SK-N-SH treated with all-trans-retinoic acid at 6 μM for 48 hours (cell line): ENCODE results near the gene ERN2.

Experiments used
- ATAC-seq: fragments of 200-7000 bp; cut with Tn5 transposase; 3 replicates; pipeline ENCODE4 v1.9.1; 2020; ENCODE audit warnings: mild to moderate bottlenecking, moderate library complexity
- ARNTL ChIP-seq: fragments of 450-650 bp; formaldehyde crosslinking; IDR thresholded peaks from 2 replicates; pipeline ENCODE4 v1.5.0; 2020; ENCODE audit warnings: low read depth, mild to moderate bottlenecking, moderate library complexity, borderline replicate concordance
- CREB5 ChIP-seq: fragments of 250-450 bp; sonication (Bioruptor Pico); IDR thresholded peaks from 2 replicates; pipeline ENCODE4 v1.5.1; 2020; ENCODE audit warnings: low read depth, mild to moderate bottlenecking, moderate library complexity
- CSDC2 ChIP-seq: fragments of 250-450 bp; sonication (Bioruptor Pico); IDR thresholded peaks from 2 replicates; pipeline ENCODE4 v1.5.0; 2020; ENCODE audit warnings: mild to moderate bottlenecking, moderate library complexity
- ESRRG ChIP-seq: fragments of 250-450 bp; sonication (Bioruptor Pico); IDR thresholded peaks from 2 replicates; pipeline ENCODE4 v1.6.1; 2021; ENCODE audit warnings: mild to moderate bottlenecking
- GLIS3 ChIP-seq: fragments of 250-450 bp; sonication (Bioruptor Pico); IDR thresholded peaks from 2 replicates; pipeline ENCODE4 v1.5.0; 2020; ENCODE audit warnings: mild to moderate bottlenecking, moderate library complexity
- ISL1 ChIP-seq: fragments of 250-450 bp; sonication (Bioruptor Pico); IDR thresholded peaks from 2 replicates; pipeline ENCODE4 v2.1.2; 2022; ENCODE audit warnings: mild to moderate bottlenecking, moderate library complexity
- OSR1 ChIP-seq: fragments of 250-450 bp; sonication (Bioruptor Pico); IDR thresholded peaks from 2 replicates; pipeline ENCODE4 v1.8.0; 2022; ENCODE audit warnings: moderate library complexity, mild to moderate bottlenecking, inconsistent platforms
- POU6F1 ChIP-seq: fragments of 250-450 bp; sonication (Bioruptor Pico); IDR thresholded peaks from 2 replicates; pipeline ENCODE4 v1.8.0; 2021; ENCODE audit warnings: low read depth, mild to moderate bottlenecking, moderate library complexity, borderline replicate concordance
- PPARA ChIP-seq: fragments of 250-450 bp; sonication (Bioruptor Pico); IDR thresholded peaks from 2 replicates; pipeline ENCODE4 v1.5.0; 2020; ENCODE audit warnings: mild to moderate bottlenecking, borderline replicate concordance
- RARB ChIP-seq: fragments of 250-450 bp; sonication (Bioruptor Pico); IDR thresholded peaks from 2 replicates; pipeline ENCODE4 v1.8.0; 2021; ENCODE audit warnings: mild to moderate bottlenecking, moderate library complexity
- SNAI2 ChIP-seq: fragments of 250-450 bp; sonication (Bioruptor Pico); IDR thresholded peaks from 2 replicates; pipeline ENCODE4 v1.5.0; 2020; ENCODE audit warnings: mild to moderate bottlenecking, moderate library complexity
- TCF4 ChIP-seq: fragments of 250-450 bp; sonication (Bioruptor Pico); IDR thresholded peaks from 2 replicates; pipeline ENCODE4 v1.8.0; 2021; ENCODE audit warnings: mild to moderate bottlenecking, moderate library complexity, borderline replicate concordance
- ZC3H10 ChIP-seq: fragments of 250-450 bp; sonication (Bioruptor Pico); IDR thresholded peaks from 2 replicates; pipeline ENCODE4 v1.5.1; 2021; ENCODE audit warnings: mild to moderate bottlenecking, moderate library complexity
- ZFP30 ChIP-seq: fragments of 450-650 bp; formaldehyde crosslinking; IDR thresholded peaks from 2 replicates; pipeline ENCODE4 v1.5.0; 2022; ENCODE audit warnings: mild to moderate bottlenecking, moderate library complexity
- ZNF565 ChIP-seq: fragments of 450-650 bp; formaldehyde crosslinking; conservative IDR thresholded peaks from 2 replicates; pipeline ENCODE4 v1.5.0; 2020; ENCODE audit warnings: low read depth, mild to moderate bottlenecking, moderate library complexity
- ZNF70 ChIP-seq: fragments of 450-650 bp; formaldehyde crosslinking; IDR thresholded peaks from 2 replicates; pipeline ENCODE4 v1.5.0; 2020; ENCODE audit warnings: mild to moderate bottlenecking, moderate library complexity
- ZNF8 ChIP-seq: fragments of 450-650 bp; formaldehyde crosslinking; IDR thresholded peaks from 2 replicates; pipeline ENCODE4 v1.5.0; 2020; ENCODE audit warnings: mild to moderate bottlenecking, moderate library complexity
- TF ChIP-seq, protein P1 (sequence below): fragments of 250-450 bp; sonication (Bioruptor Pico); IDR thresholded peaks from 2 replicates; pipeline ENCODE4 v1.5.0; 2020; ENCODE audit warnings: mild to moderate bottlenecking, moderate library complexity
- TF ChIP-seq, protein P2 (sequence below): fragments of 250-450 bp; sonication (Bioruptor Pico); IDR thresholded peaks from 2 replicates; pipeline ENCODE4 v1.8.0; 2020; ENCODE audit warnings: mild to moderate bottlenecking, moderate library complexity, borderline replicate concordance

ERN2 gene

GRCh38 chr16:23663918-23664317 lies 49.1 kb downstream of the ERN2 start:
- TF ChIP-seq OSR1 (CRISPR knock-in tag) (no peak), ARNTL (no peak), PPARA (no peak), ESRRG (no peak), TCF4 (CRISPR knock-in tag) (no peak), ZNF8 (CRISPR knock-in tag) (no peak), ZFP30 (CRISPR knock-in tag) (no peak), SNAI2 (CRISPR knock-in tag) (no peak), ZNF565 (no peak), RARB (CRISPR knock-in tag) (no peak), ZNF70 (CRISPR knock-in tag) (no peak), ISL1 (CRISPR knock-in tag) (no peak), CREB5 (CRISPR knock-in tag) (no peak)

DNA sequence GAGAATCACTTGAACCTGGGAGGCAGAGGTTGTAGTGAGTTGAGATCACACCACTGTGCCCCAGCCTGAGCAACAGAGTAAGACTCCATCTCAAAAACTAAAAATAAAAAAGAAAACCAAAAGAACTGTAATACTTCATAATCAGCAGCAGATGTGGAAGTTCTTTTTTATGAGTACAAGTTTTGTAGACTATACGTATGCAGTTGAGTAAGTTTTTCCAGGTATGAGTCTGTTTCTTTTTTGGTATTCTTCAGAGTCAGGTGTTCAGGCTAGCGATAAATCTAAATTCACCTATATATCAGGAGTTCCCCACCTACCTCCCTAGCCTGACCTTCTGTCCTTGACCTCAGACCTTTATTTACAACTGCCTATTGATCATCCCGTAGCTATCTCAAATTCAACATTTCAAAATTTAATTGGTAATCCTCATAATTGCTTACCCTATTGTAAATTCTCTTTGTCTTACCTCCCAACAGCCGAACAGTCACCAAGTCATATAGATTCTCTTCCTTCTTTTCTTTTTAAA lies 61.0 kb downstream of the ERN2 start:
- TF ChIP-seq ZC3H10 (CRISPR knock-in tag) (no peak), ZNF70 (CRISPR knock-in tag) (no peak), ZFP30 (CRISPR knock-in tag) (no peak), SNAI2 (CRISPR knock-in tag) (no peak), ESRRG (no peak), ISL1 (CRISPR knock-in tag) (no peak), PPARA (no peak)
- ATAC-seq = no peak

More at GRCh38 chr16:23663918-23664317, 49.1 kb downstream of the ERN2 start:
- ATAC-seq = no peak

DNA sequence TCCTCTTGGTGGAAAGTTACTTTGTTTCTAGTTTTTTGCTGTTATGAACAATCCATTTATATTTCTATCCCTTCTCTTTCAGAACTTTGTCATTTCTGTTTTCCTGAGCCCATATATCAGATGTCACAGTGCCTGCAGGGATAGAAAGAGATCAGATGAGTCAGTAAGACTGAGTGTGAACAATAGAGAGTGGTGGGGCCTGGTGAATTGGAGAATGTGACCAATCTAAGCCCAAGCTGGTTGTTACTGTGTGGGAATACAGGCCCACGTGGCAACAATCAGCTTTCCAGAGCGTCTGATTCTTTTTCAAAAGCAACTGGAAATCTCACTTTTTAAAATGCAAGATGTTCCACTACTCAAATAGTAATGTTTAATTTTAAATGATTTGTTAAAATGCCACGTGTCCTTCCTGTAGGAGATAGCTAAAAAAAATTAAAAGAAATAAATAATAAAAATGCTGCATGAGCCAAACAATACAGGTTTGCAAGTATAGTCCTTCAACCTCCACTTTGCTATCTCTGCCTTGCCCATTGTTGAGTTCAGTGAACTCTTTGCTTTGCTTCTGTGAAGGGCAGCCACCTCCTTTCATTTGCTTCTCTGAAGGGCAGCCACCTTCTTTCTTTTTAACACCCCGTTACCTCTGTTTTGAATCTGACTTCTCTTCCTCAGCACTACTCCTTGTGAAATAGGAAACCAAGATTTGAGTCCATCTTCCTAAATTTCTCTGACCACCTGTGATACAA lies 62.2 kb downstream of the ERN2 start:
- TF ChIP-seq PPARA (no peak), ESRRG (no peak), ARNTL (no peak), OSR1 (CRISPR knock-in tag) (no peak), SNAI2 (CRISPR knock-in tag) (no peak), CSDC2 (CRISPR knock-in tag) (no peak), ZNF70 (CRISPR knock-in tag) (no peak), ISL1 (CRISPR knock-in tag) (no peak), CREB5 (CRISPR knock-in tag) (no peak)
- ATAC-seq = peak; percentile 25; the same call in 1 of the 3 replicates

DNA sequence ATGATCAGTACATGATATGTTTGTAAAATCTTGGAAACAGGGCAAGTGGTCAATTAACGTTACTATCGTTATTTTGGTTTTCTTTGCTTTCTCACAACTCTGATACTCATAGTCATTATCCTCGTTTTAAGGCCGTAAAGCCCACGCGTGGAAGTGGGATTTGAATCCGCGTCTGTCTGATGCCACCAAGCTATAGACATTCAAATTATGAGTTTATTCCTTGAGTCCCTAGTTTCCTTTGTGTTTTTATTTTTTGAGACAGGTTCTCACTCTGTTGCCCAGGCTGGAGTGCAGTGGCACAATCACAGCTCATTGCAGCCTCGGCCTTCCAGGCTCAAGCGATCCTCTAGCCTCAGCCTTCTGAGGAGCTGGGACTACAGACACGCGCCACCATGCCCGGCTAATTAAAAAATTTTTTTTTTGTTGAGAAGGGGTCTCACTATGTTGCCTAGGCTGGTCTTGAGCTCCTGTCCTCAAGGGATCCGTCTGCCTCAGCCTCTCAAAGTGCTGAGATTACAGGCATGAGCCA lies 70.7 kb downstream of the ERN2 start:
- TF ChIP-seq ZFP30 (CRISPR knock-in tag) (no peak), GLIS3 (CRISPR knock-in tag) (no peak), TCF4 (CRISPR knock-in tag) (no peak), ESRRG (no peak), CSDC2 (CRISPR knock-in tag) (no peak), OSR1 (CRISPR knock-in tag) (no peak), ARNTL (no peak), POU6F1 (CRISPR knock-in tag) (no peak), ZNF565 (no peak)
- TF ChIP-seq, protein P1, sequence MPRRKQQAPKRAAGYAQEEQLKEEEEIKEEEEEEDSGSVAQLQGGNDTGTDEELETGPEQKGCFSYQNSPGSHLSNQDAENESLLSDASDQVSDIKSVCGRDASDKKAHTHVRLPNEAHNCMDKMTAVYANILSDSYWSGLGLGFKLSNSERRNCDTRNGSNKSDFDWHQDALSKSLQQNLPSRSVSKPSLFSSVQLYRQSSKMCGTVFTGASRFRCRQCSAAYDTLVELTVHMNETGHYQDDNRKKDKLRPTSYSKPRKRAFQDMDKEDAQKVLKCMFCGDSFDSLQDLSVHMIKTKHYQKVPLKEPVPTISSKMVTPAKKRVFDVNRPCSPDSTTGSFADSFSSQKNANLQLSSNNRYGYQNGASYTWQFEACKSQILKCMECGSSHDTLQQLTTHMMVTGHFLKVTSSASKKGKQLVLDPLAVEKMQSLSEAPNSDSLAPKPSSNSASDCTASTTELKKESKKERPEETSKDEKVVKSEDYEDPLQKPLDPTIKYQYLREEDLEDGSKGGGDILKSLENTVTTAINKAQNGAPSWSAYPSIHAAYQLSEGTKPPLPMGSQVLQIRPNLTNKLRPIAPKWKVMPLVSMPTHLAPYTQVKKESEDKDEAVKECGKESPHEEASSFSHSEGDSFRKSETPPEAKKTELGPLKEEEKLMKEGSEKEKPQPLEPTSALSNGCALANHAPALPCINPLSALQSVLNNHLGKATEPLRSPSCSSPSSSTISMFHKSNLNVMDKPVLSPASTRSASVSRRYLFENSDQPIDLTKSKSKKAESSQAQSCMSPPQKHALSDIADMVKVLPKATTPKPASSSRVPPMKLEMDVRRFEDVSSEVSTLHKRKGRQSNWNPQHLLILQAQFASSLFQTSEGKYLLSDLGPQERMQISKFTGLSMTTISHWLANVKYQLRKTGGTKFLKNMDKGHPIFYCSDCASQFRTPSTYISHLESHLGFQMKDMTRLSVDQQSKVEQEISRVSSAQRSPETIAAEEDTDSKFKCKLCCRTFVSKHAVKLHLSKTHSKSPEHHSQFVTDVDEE (CRISPR knock-in tag) = no peak
- TF ChIP-seq, protein P2, sequence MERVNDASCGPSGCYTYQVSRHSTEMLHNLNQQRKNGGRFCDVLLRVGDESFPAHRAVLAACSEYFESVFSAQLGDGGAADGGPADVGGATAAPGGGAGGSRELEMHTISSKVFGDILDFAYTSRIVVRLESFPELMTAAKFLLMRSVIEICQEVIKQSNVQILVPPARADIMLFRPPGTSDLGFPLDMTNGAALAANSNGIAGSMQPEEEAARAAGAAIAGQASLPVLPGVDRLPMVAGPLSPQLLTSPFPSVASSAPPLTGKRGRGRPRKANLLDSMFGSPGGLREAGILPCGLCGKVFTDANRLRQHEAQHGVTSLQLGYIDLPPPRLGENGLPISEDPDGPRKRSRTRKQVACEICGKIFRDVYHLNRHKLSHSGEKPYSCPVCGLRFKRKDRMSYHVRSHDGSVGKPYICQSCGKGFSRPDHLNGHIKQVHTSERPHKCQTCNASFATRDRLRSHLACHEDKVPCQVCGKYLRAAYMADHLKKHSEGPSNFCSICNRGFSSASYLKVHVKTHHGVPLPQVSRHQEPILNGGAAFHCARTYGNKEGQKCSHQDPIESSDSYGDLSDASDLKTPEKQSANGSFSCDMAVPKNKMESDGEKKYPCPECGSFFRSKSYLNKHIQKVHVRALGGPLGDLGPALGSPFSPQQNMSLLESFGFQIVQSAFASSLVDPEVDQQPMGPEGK (CRISPR knock-in tag) = no peak
- TF ChIP-seq, all 23 proteins: peak for 0
- no peak for ATAC-seq
